Prostate gland (tissue), 2 donors: ENCODE results near the gene C2CD4D. TPM values are rescaled to one million over a fixed set of nuclear protein-coding genes. Genes with fewer than 3 reads are reported as not detected.

ENCODE experiments used
- DNase-seq: peaks from one replicate; pipeline ENCODE4 v3.0.0-alpha.2; 2019; ENCODE audit warnings: low spot score
- H3K27ac ChIP-seq, 2 donors: fragments of 200-600 bp; sonication (generic); 2 replicates each; pipeline ENCODE4 v1.5.1; 2017 to 2019
- H3K27me3 ChIP-seq: fragments of 200-600 bp; sonication (generic); replicated peaks from 2 replicates; pipeline ENCODE4 v1.5.1; 2019; ENCODE audit not compliant: insufficient read depth
- H3K36me3 ChIP-seq, 2 donors: fragments of 200-600 bp; sonication (generic); 1 replicate in 1 of 2; 2 replicates in 1 of 2; pipeline versions ENCODE4 v1.5.1 to v1.8.1; 2017 to 2019
- H3K4me1 ChIP-seq: fragments of 200-600 bp; sonication (generic); replicated peaks from 2 replicates; pipeline ENCODE4 v1.5.1; 2019
- H3K4me3 ChIP-seq, 2 donors: fragments of 200-600 bp; sonication (generic); 2 replicates each; pipeline ENCODE4 v1.5.1; 2017 to 2019
- H3K9me3 ChIP-seq: fragments of 200-600 bp; sonication (generic); 2 replicates; pipeline ENCODE4 v1.5.1; 2017
- POLR2A ChIP-seq: fragments of 450-650 bp; IDR thresholded peaks from one replicate; pipeline ENCODE4 v1.6.1; 2016; ENCODE audit warnings: antibody characterized with exemption, mild to moderate bottlenecking
- POLR2AphosphoS5 ChIP-seq: sonication (generic); formaldehyde crosslinking; IDR thresholded peaks from one replicate; pipeline ENCODE4 v1.6.1; 2017; ENCODE audit warnings: antibody characterized with exemption
- WGBS: methylation state at CpG from one replicate; pipeline ENCODE4 v1.1.5; 2018; 5-methylcytosine and 5-hydroxymethylcytosine counted together
- intact Hi-C: fragments of 100-400 bp; cut with DNase I; formaldehyde crosslinking; loops from one replicate; pipeline ENCODE4 v1.14.2; 2022
- total RNA-seq, 2 donors: library from RNA; depleted of rRNA; stranded (reverse); fragments of >200 nt; gene quantifications; one replicate each; pipeline ENCODE4 v1.1.0, GENCODE V29; 2016
- TF ChIP-seq, protein P1 (sequence below), 4 experiments: fragments of 200-600 bp in 2 of 4; fragments of 450-650 bp in 2 of 4; sonication (generic) in 2 of 4; IDR thresholded peaks; 1 replicate in 3 of 4; 2 replicates in 1 of 4; pipeline ENCODE4 v1.5.1; 2016 to 2019; ENCODE audit warnings: antibody characterized with exemption in 4 of 4, mild to moderate bottlenecking in 2 of 4, moderate library complexity in 2 of 4

The C2CD4D gene
- total RNA-seq, 2 donors from 2014 or later: 2.0 to 2.8 TPM

DNA sequence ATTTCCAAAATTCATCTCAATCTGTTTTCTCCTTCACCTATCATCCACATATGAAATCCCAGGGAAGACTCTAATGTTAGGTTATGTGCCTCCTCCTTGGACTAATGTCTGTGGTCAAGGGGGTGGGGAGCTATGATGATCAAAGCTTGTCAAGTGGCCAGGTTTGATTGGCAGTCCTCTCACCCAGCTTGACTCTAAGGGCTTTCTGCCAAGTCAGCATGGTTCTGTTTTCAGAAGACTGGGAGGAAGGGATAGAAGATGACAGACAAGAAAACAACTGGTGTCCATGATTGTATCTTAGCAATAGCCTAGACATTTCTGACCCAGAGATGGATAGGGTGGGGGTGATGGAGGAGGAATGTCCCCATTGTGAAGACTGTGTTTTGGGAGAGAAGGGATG is 23.0 kb upstream of the C2CD4D start:
- no peak overlapping the region for H3K4me3 ChIP-seq
- DNase-seq: no peak
- no peaks in the 10 kb centered on the region for H3K27me3 ChIP-seq
- no peak for TF ChIP-seq POLR2A
- TF ChIP-seq, protein P1, sequence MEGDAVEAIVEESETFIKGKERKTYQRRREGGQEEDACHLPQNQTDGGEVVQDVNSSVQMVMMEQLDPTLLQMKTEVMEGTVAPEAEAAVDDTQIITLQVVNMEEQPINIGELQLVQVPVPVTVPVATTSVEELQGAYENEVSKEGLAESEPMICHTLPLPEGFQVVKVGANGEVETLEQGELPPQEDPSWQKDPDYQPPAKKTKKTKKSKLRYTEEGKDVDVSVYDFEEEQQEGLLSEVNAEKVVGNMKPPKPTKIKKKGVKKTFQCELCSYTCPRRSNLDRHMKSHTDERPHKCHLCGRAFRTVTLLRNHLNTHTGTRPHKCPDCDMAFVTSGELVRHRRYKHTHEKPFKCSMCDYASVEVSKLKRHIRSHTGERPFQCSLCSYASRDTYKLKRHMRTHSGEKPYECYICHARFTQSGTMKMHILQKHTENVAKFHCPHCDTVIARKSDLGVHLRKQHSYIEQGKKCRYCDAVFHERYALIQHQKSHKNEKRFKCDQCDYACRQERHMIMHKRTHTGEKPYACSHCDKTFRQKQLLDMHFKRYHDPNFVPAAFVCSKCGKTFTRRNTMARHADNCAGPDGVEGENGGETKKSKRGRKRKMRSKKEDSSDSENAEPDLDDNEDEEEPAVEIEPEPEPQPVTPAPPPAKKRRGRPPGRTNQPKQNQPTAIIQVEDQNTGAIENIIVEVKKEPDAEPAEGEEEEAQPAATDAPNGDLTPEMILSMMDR (IDR thresholded peaks at IDR 0.05): no peak
- TF ChIP-seq POLR2AphosphoS5: no peak
- H3K27ac ChIP-seq: no peak overlapping the region
- no peaks in the 10 kb centered on the region for H3K9me3 ChIP-seq
- intact Hi-C loops: no loop called here
- H3K4me1 ChIP-seq: no peaks in the 10 kb centered on the region
- H3K36me3 ChIP-seq: no peaks in the 10 kb centered on the region

GRCh38 chr1:151860504-151861187 is 21.0 kb upstream of the C2CD4D start:
- intact Hi-C loops: no loop called here
- no peaks in the 10 kb centered on the region for H3K36me3 ChIP-seq
- no peak overlapping the region for H3K4me3 ChIP-seq
- WGBS: 70% methylated on average over 7 of the region's 7 CpGs
- no peaks in the 10 kb centered on the region for H3K27me3 ChIP-seq
- H3K9me3 ChIP-seq: no peaks in the 10 kb centered on the region
- no peaks in the 10 kb centered on the region for H3K4me1 ChIP-seq
- TF ChIP-seq POLR2AphosphoS5 (no peak), POLR2A (no peak)
- TF ChIP-seq, protein P1 (IDR thresholded peaks at IDR 0.05): no peak
- no peak for DNase-seq
- H3K27ac ChIP-seq: no peak overlapping the region

GRCh38 chr1:151859891-151860293 is 20.3 kb upstream of the C2CD4D start:
- intact Hi-C loops: no loop called here
- 84% methylated on average over 6 of the region's 6 CpGs for WGBS
- Histone ChIP-seq H3K4me1 (no peaks in the 10 kb centered on the region), H3K9me3 (no peaks in the 10 kb centered on the region), H3K36me3 (no peaks in the 10 kb centered on the region), H3K27me3 (no peaks in the 10 kb centered on the region), H3K27ac (no peak overlapping the region), H3K4me3 (no peak overlapping the region)
- DNase-seq: no peak
- no peak for TF ChIP-seq POLR2A
- TF ChIP-seq POLR2AphosphoS5: no peak
- TF ChIP-seq, protein P1 (IDR thresholded peaks at IDR 0.05): no peak

DNA sequence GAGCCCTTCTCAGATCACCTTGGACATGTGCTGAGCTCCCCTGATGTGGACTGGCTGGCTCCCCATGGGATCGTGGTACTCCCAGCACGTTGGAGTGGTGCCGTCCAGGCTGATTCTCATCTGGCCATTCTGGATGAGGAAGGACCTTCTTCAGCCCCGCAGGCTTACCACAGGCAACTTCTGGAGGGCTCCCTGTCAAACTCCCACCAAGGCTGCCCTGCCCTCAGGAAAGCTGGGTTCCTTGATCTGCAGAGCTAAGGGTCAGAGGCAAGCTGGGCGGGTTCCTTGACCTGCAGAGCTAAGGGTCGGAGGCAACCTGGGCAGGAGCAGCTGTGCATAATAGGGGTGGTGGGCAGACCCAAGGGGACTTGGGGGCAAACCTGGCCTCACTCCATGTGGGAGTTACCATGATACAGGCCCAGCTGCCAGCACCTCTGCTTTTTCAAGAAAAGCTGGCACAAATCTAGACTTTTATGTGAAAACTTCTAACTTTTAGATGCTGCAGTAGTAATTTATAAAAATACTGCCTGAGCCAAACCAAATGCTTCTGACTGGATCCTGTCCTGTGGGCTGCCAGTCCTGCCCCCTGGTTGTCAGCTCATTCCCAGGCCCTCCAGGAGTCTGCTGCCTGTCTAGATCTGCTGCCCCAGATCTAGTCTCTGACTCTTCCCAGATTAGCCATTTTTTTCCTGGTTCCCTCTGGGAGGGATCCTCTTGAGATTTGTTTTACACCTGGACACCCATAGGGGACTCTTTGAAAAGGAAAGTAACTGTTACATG is 19.5 kb upstream of the C2CD4D start:
- intact Hi-C loops: no loop called here
- Histone ChIP-seq H3K27me3 (no peaks in the 10 kb centered on the region), H3K36me3 (no peaks in the 10 kb centered on the region), H3K27ac (no peak overlapping the region), H3K9me3 (no peaks in the 10 kb centered on the region), H3K4me3 (no peak overlapping the region), H3K4me1 (no peaks in the 10 kb centered on the region)
- 90% methylated on average over 6 of the region's 6 CpGs for WGBS
- TF ChIP-seq, protein P1 (IDR thresholded peaks at IDR 0.05): no peak
- no peak for TF ChIP-seq POLR2A
- TF ChIP-seq POLR2AphosphoS5: no peak
- DNase-seq: no peak
